ENCODE results near the gene ELFN1.

The ELFN1 gene

DNA sequence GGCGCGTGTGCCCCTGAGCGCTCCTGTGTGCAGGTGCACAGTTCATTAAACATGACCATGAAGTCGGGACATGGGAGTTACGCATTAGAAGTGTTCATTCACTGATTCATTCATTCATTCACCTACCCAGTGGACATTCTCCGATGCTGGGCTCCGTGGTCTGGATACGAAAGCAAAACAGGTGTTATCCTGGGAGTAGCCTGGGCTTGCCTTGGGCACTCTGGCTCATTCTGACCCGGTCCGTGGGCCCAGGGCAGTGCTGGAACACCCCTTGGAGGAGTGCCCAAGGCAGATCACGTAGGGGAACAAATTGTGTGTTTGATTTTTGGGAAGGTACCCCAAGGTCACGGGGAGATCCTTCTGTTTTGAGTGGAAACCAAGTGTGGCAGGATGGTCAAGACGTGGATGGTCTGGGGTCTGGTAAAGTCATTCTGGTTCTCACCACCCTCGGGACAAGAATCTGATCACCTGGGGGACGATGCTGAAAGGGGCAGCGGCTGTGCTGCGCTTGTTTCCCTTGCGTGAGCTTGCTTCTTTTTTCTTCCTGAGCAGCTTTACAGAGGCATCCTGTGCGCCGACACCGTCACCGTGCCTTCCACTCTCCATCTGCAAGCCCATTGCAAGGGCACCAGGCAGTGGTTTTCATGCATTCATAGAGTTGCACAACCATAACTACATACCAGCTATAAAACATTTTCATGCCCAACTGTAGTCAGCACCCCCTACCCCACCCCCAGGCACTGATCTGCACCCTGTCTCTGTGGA, 10.1 kb downstream of the ELFN1 start:
- no peaks in the 10 kb centered on the region for H3K36me3 ChIP-seq (ENCODE audit: insufficient read depth, low read depth, low read length)
- no peak overlapping the region for H3K9ac ChIP-seq (ENCODE audit: low read depth, low read length)
- no peaks in the 10 kb centered on the region for H3K4me1 ChIP-seq (ENCODE audit: insufficient read depth, low read length)
- H3K4me3 ChIP-seq (ENCODE audit: low read length): no peak overlapping the region
- no peaks in the 10 kb centered on the region for H3K27me3 ChIP-seq (ENCODE audit: insufficient read depth, low read length)
- no peak overlapping the region for H3K27ac ChIP-seq (ENCODE audit: low read length)
- H3K9me3 ChIP-seq (ENCODE audit: insufficient read depth, low read depth, low read length): peaks cover 17% of the 10 kb centered on the region; the same call in 1 of the 2 replicates

DNA sequence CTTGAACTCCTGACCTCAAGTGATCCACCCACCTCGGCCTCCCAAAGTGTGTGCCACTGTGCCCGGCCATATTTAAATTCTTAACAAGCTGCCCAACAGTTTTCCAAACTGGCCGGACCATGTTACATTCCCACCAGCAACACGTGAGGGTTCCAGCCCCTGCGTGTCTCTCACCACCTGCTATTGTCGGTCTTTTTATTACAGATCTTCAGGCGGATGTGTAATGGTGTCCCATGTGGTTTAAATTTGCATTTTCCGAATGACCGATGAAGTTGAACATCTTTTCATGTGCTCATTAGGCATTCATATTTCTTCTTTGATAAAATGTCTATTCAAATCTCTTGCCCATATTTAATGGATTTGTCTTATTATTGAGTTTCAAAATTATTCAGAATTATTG, 11.5 kb downstream of the ELFN1 start:
- Histone ChIP-seq H3K36me3 (ENCODE audit: insufficient read depth, low read depth, low read length) (no peaks in the 10 kb centered on the region), H3K9ac (ENCODE audit: low read depth, low read length) (no peak overlapping the region), H3K4me3 (ENCODE audit: low read length) (no peak overlapping the region), H3K27me3 (ENCODE audit: insufficient read depth, low read length) (no peaks in the 10 kb centered on the region), H3K4me1 (ENCODE audit: insufficient read depth, low read length) (no peaks in the 10 kb centered on the region), H3K9me3 (ENCODE audit: insufficient read depth, low read depth, low read length) (peaks cover 20% of the 10 kb centered on the region; the same call in 1 of the 2 replicates), H3K27ac (ENCODE audit: low read length) (no peak overlapping the region)

DNA sequence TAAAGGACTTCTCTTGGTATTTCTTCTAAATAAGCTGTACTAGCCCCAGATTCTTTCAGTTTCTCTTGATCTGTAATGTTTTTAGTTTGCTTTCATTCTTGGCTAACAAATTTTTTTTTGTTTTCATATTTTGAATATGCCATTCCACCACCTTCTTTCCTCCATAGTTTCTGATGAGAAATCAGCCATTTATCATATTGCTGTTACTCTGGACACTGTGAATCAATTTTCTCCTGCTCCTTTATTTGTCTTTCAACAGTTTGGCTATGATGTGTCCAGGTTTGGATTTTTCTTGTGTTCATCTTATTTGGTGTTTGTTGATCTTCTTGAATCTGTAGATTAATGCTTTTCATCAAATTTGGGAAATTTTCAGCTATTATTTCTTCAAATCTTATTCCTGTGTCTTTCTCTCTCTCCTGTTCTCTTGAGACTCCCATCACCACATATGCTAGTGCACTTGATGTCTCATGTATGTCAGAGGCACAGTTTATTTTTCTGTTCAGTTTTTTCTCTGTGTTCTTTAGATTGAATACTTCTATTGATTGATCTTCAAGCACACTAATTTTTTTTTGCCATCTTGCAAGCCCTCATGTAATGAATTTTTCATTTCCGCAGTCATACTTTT, 15.0 kb downstream of the ELFN1 start:
- Histone ChIP-seq H3K4me3 (ENCODE audit: low read length) (no peak overlapping the region), H3K9ac (ENCODE audit: low read depth, low read length) (no peak overlapping the region), H3K27me3 (ENCODE audit: insufficient read depth, low read length) (no peaks in the 10 kb centered on the region), H3K9me3 (ENCODE audit: insufficient read depth, low read depth, low read length) (peaks cover 20% of the 10 kb centered on the region), H3K4me1 (ENCODE audit: insufficient read depth, low read length) (no peaks in the 10 kb centered on the region), H3K27ac (ENCODE audit: low read length) (no peak overlapping the region), H3K36me3 (ENCODE audit: insufficient read depth, low read depth, low read length) (no peaks in the 10 kb centered on the region)

DNA sequence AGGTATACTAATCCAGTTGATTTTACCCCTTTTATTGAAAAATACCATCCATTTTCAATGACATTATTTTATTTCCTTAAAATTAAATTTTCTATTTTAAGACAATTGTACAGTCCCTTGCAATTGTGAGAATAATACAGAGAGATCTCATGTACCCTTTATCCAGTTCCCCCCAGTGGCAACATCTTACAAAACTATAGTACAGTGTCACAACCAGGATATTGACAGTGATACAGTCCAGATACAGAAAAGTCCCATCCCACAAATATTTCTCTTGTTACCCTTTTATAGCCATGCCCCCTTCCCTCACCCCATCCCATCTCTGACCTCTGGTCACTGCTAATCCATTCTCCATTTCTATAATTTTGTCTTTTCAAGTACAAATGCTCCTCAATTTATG, 18.5 kb downstream of the ELFN1 start:
- no peak overlapping the region for H3K4me3 ChIP-seq (ENCODE audit: low read length)
- no peaks in the 10 kb centered on the region for H3K4me1 ChIP-seq (ENCODE audit: insufficient read depth, low read length)
- no peak overlapping the region for H3K9ac ChIP-seq (ENCODE audit: low read depth, low read length)
- no peak overlapping the region for H3K27ac ChIP-seq (ENCODE audit: low read length)
- no peaks in the 10 kb centered on the region for H3K36me3 ChIP-seq (ENCODE audit: insufficient read depth, low read depth, low read length)
- no peaks in the 10 kb centered on the region for H3K27me3 ChIP-seq (ENCODE audit: insufficient read depth, low read length)
- peaks cover 16% of the 10 kb centered on the region for H3K9me3 ChIP-seq (ENCODE audit: insufficient read depth, low read depth, low read length)

DNA sequence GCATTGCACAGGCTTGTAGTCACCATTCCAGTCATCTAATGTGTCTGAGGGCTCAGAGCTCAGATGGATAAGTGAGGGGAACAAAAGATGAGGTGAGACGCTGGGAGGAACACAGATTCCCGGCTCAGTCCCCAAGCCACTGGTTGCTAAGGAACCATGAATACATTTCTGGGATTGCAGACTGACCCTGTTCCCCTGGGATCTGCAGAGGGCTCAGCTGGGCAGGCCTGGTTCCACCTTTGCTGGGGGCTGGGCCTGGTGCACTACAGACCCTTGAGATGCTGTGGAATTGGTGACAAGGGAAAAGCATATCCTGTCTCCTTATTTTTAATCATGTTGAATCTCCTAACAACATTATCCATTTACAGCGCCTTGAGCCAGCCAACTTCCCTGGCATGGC, 19.2 kb downstream of the ELFN1 start:
- Histone ChIP-seq H3K27ac (ENCODE audit: low read length) (no peak overlapping the region), H3K9me3 (ENCODE audit: insufficient read depth, low read depth, low read length) (peaks cover 10% of the 10 kb centered on the region), H3K36me3 (ENCODE audit: insufficient read depth, low read depth, low read length) (no peaks in the 10 kb centered on the region), H3K4me3 (ENCODE audit: low read length) (no peak overlapping the region), H3K4me1 (ENCODE audit: insufficient read depth, low read length) (peaks cover under 1% of the 10 kb centered on the region; the same call in 1 of the 2 replicates), H3K27me3 (ENCODE audit: insufficient read depth, low read length) (no peaks in the 10 kb centered on the region), H3K9ac (ENCODE audit: low read depth, low read length) (no peak overlapping the region)

DNA sequence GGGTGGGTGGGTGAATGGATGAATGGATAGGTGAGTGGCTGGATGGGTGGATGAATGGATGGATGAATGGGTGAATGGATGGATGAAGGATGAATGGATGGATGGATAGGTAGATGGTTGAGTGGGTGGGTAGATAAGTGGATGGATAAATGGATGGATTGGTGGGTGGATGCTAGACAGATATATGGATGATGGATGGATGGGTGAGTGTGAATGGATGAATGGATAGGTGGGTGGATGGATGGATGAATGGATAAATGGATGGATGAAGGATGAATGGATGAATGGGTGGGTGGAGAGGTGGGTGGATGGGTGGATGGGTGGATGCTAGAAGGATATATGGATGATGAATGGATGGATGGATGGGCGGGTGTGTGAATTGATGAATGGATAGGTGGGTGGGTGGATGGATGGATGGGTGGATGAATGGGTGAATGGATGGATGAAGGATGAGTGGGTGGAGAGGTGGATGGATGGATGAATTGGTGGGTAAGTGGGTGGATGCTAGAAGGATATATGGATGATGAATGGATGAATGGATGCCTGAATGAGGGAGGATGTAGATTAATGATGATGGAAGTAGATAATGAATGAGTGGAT, 20.4 kb downstream of the ELFN1 start:
- no peak overlapping the region for H3K27ac ChIP-seq (ENCODE audit: low read length)

DNA sequence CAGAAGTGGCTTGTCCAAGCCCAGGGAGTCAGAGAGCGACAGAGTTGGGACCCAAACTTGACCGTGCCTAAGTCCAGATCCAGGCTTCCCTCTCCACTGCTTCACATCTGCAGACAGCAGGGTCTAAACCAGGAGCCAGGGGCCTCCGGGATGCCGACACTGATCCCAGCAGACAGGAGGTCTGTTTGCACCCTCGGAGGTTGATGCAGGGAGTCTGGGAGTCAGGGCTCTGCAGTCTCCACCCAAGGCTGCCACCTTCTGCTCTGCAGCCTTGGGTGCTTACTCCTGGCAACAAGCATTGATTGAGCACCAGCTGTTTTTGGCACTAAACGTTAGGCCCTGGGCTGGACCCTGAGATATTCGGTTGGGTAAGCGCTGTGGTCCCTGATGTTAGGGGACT, 21.0 kb downstream of the ELFN1 start:
- Histone ChIP-seq H3K27ac (ENCODE audit: low read length) (no peak overlapping the region), H3K9ac (ENCODE audit: low read depth, low read length) (no peak overlapping the region), H3K4me3 (ENCODE audit: low read length) (no peak overlapping the region), H3K4me1 (ENCODE audit: insufficient read depth, low read length) (peaks cover 5% of the 10 kb centered on the region; the same call in 1 of the 2 replicates), H3K36me3 (ENCODE audit: insufficient read depth, low read depth, low read length) (no peaks in the 10 kb centered on the region), H3K27me3 (ENCODE audit: insufficient read depth, low read length) (no peaks in the 10 kb centered on the region), H3K9me3 (ENCODE audit: insufficient read depth, low read depth, low read length) (no peaks in the 10 kb centered on the region; the same call in 1 of the 2 replicates)

More for the DNA sequence above, 20.4 kb downstream of the ELFN1 start:
- no peak overlapping the region for H3K9ac ChIP-seq (ENCODE audit: low read depth, low read length)
- no peaks in the 10 kb centered on the region for H3K27me3 ChIP-seq (ENCODE audit: insufficient read depth, low read length)
- peaks cover under 1% of the 10 kb centered on the region for H3K9me3 ChIP-seq (ENCODE audit: insufficient read depth, low read depth, low read length)
- no peak overlapping the region for H3K4me3 ChIP-seq (ENCODE audit: low read length)
- no peaks in the 10 kb centered on the region for H3K36me3 ChIP-seq (ENCODE audit: insufficient read depth, low read depth, low read length)
- peaks cover 5% of the 10 kb centered on the region; the same call in 1 of the 2 replicates for H3K4me1 ChIP-seq (ENCODE audit: insufficient read depth, low read length)

DNA sequence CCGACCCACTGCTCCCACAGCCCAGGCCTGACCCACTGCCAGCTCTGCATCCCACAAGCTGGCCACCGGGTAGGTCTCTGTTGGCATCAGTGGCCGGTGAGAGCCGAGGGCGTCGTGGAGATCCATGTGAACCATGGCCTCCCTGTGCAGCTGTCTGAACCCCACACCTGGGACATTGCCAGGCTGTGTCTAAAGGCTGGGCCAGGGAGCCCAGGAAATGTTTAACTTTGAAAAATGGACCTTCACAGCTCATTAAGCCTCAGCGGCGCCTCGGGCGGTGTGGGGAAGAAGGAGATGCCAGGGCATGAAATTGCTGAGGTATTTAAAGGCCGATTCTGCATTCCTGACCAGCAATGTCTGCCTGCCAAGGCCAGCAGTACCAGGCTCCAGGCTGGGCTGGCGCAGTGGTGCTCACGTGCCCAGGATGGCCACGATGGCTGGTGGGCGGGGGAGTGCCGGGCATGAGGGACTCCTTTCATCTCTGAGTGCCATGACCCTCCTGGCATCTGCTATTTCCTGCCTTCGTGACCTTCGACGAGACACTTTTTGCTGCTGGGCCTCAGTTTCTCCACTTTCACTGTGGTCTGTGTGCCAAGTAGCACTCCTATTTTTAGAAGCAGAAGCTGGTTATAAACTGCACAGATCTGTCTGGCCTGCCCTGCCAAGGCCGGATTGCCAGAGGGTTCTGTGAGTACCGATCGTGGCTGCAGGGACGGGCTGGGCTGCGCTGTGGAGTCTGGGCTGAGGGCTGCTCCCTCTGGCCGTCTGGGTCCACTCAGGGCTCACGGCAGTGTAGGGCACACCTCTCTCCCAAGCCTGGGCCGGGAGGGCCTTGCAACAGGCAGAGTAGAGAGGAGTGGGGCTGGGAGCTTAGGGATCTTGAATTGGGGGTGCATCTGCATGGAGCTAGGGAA, 21.8 kb downstream of the ELFN1 start:
- H3K36me3 ChIP-seq (ENCODE audit: insufficient read depth, low read depth, low read length): no peaks in the 10 kb centered on the region
- no peak overlapping the region for H3K27ac ChIP-seq (ENCODE audit: low read length)
- H3K27me3 ChIP-seq (ENCODE audit: insufficient read depth, low read length): no peaks in the 10 kb centered on the region
- no peaks in the 10 kb centered on the region; the same call in 1 of the 2 replicates for H3K9me3 ChIP-seq (ENCODE audit: insufficient read depth, low read depth, low read length)
- peaks cover 5% of the 10 kb centered on the region; the same call in 1 of the 2 replicates for H3K4me1 ChIP-seq (ENCODE audit: insufficient read depth, low read length)
- no peak overlapping the region for H3K4me3 ChIP-seq (ENCODE audit: low read length)
- no peak overlapping the region for H3K9ac ChIP-seq (ENCODE audit: low read depth, low read length)

DNA sequence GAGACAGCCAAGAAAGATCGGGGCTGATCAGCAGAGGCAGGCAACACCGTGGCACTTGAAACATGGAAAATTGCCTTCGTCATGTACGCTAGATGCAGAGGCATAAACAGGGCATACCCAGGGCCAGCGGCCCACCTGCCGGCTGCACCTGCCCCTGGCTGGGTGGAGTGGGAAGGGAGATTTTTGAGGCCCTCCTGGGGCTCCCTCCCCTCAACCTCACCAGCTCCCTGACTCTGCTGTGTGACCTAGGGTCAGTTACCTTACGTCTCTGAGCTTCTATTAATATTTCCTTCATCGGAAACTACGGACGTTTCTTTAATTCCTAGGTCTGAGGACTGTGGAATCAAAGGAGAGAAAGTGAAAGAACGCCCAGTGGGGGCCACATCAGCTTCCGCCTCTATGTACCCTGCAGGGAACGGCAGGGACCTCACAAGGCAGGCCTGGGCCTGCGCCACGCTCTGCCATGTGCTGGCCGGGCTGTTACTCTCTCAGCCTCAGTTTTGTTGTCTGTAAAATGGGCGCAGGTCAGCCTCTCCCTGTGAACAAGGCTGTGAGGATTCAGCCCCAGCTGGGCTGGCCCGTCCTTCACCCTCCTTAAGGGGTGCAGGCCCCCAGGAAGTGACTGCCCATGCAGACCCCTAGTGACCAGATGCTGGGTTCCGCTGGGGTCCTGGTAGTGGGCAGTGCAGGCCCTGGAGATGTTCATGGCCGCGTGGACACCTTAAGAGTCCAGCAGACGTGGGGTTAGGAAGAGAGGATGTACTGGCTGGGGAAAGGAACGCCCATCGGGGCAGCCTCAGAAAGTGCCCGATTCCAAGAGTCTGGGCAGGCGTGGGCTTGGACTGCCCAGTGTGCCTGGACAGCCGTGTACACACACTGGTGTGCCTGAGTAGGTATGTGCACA, 22.7 kb downstream of the ELFN1 start:
- Histone ChIP-seq H3K4me1 (ENCODE audit: insufficient read depth, low read length) (peaks cover 5% of the 10 kb centered on the region; the same call in 1 of the 2 replicates), H3K27me3 (ENCODE audit: insufficient read depth, low read length) (no peaks in the 10 kb centered on the region)

DNA sequence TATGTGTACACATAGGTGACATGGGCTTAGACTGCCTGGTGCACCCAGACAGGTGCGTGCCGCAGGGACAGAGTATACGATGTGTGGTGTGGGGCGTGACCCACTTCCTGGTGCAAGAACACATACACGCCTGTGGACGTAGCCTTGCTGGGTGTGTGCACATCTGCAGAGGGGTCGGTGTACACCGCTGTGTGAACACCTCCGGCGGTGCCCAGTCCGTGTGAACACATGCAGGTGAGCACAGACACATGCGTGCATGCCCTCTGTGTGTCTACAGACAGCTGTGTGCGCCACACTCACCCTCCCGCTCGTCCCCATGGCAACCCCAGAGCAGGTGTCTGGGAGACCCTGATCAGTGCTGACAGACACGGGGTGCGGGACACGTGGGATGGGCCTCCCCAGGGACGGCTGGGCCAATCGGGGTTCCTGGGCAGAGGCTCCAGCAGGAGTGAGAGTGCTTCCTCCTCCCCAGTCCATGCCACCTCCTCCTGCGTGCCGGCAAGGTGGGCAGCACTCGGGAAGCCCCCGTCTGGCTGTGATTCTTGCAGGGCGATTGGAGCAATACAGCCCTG, 23.4 kb downstream of the ELFN1 start:
- Histone ChIP-seq H3K9me3 (ENCODE audit: insufficient read depth, low read depth, low read length) (no peaks in the 10 kb centered on the region), H3K9ac (ENCODE audit: low read depth, low read length) (no peak overlapping the region), H3K4me3 (ENCODE audit: low read length) (no peak overlapping the region), H3K27me3 (ENCODE audit: insufficient read depth, low read length) (no peaks in the 10 kb centered on the region), H3K36me3 (ENCODE audit: insufficient read depth, low read depth, low read length) (no peaks in the 10 kb centered on the region), H3K4me1 (ENCODE audit: insufficient read depth, low read length) (peaks cover 5% of the 10 kb centered on the region; the same call in 1 of the 2 replicates), H3K27ac (ENCODE audit: low read length) (no peak overlapping the region)

More for the DNA sequence above, 22.7 kb downstream of the ELFN1 start:
- Histone ChIP-seq H3K9ac (ENCODE audit: low read depth, low read length) (no peak overlapping the region), H3K4me3 (ENCODE audit: low read length) (no peak overlapping the region), H3K9me3 (ENCODE audit: insufficient read depth, low read depth, low read length) (no peaks in the 10 kb centered on the region), H3K36me3 (ENCODE audit: insufficient read depth, low read depth, low read length) (no peaks in the 10 kb centered on the region), H3K27ac (ENCODE audit: low read length) (no peak overlapping the region)

Measured in iPS-20b (cell line).